Astrocyte of the cerebellum (primary cell): ENCODE results near the gene MBTD1.

Experiments used
- DNase-seq: peaks from one replicate; pipeline ENCODE4 v3.0.0-alpha.2; 2011; ENCODE audit warnings: low read depth
- H3K4me3 ChIP-seq: 2 replicates; pipeline ENCODE4 v1.5.1; 2011; ENCODE audit warnings: mild to moderate bottlenecking, low read depth, low read length, moderate library complexity
- in situ Hi-C: cut with HindIII; loops from 2 replicates; pipeline ENCODE4 v1.10.0; 2017; ENCODE audit warnings: low sequenced_read_pairs
- TF ChIP-seq, protein P1 (sequence below): IDR thresholded peaks from 2 replicates; pipeline ENCODE4 v1.5.1; 2012; ENCODE audit warnings: low read length, low read depth, moderate library complexity, mild to moderate bottlenecking; ENCODE audit errors: missing control alignments

MBTD1 gene

DNA sequence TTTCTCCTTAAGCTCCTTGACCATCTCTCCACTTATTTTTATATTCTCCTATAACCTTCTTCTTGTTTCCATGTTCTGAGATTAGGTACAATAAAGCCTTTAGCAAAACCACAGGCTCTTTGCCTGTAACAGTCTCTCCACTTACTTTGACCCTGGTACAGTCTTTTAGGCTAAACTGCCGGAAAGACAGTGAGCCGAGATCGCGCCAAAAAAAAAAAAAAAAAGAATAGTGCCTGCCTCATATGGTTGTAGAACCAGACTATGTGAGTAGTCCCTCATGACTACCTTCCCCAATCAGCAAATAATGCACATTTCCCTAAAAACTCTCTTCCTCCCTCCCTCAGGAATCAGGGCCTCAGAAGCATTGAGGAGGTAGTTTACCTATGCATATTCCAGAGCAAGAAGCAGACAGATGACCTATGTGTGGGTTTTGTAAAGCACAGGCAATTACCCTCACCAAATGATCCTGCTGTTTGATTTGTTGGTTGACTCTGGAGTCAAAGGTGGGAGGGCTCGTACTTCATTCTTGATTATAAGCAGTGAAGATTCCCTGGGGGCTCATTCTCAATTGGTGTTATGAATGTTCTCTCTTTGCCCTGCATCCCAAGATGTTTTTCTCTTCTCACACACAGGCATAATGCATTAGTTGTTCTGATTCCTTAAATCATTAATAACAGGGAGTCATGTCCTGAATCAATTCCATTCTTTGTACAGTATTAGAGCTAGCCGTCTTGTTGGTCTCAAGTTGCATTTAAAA is 115.4 kb downstream of the MBTD1 start:
- TF ChIP-seq, protein P1, sequence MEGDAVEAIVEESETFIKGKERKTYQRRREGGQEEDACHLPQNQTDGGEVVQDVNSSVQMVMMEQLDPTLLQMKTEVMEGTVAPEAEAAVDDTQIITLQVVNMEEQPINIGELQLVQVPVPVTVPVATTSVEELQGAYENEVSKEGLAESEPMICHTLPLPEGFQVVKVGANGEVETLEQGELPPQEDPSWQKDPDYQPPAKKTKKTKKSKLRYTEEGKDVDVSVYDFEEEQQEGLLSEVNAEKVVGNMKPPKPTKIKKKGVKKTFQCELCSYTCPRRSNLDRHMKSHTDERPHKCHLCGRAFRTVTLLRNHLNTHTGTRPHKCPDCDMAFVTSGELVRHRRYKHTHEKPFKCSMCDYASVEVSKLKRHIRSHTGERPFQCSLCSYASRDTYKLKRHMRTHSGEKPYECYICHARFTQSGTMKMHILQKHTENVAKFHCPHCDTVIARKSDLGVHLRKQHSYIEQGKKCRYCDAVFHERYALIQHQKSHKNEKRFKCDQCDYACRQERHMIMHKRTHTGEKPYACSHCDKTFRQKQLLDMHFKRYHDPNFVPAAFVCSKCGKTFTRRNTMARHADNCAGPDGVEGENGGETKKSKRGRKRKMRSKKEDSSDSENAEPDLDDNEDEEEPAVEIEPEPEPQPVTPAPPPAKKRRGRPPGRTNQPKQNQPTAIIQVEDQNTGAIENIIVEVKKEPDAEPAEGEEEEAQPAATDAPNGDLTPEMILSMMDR = no peak
- H3K4me3 ChIP-seq = no peak overlapping the region
- DNase-seq = no peak
- in situ Hi-C loops = no loop called here

- TF ChIP-seq, protein P1 = no peak
- DNase-seq = no peak
- in situ Hi-C loops = no loop called here
- H3K4me3 ChIP-seq = no peak overlapping the region
Observed at GRCh38 chr17:51142597-51142996, 117.3 kb downstream of the MBTD1 start.

DNA sequence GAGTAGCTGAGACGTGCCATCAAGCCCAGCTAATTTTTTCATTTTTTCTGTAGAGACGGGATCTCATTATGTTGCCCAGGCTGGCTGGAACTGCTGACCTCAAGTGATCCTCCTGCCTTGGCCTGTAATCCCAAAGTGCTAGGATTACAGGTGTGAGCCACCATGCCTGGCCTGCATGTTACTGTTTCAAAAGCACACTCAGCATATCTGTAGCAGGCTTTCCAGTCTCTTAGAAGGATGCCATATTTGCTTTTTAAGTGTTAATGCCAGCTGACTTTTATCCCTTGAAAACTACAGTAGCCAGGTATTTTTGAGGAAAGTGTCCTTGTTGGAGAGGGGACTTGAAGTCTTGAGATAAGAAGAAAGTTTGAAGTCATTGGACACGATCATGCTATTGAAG is 123.9 kb downstream of the MBTD1 start:
- no peak for DNase-seq
- H3K4me3 ChIP-seq = no peak overlapping the region
- TF ChIP-seq, protein P1 = no peak
- in situ Hi-C loops = no loop called here

DNA sequence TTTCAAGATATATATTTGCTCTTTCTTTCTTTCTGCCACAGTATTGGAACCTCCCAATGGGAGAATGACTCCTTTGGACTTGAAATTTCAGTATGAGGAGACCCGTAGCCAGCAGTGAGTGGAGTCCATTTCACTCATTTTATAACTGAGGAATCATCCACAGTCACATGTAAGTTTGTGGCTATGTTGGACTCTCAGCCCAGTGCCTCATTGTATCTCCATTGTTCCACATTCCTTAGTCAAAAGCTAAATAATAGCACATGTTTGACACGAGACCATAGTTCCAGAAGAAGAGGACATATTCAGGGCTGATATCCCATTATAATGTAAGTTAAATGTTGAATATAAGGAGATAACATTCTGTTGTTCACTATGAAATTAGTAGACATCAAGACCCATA is 126.5 kb downstream of the MBTD1 start:
- DNase-seq = no peak
- in situ Hi-C loops = no loop called here
- no peak overlapping the region for H3K4me3 ChIP-seq
- TF ChIP-seq, protein P1 = no peak

GRCh38 chr17:51132964-51133319 is 126.9 kb downstream of the MBTD1 start:
- in situ Hi-C loops = no loop called here
- no peak for DNase-seq
- TF ChIP-seq, protein P1 = no peak
- H3K4me3 ChIP-seq = no peak overlapping the region

DNA sequence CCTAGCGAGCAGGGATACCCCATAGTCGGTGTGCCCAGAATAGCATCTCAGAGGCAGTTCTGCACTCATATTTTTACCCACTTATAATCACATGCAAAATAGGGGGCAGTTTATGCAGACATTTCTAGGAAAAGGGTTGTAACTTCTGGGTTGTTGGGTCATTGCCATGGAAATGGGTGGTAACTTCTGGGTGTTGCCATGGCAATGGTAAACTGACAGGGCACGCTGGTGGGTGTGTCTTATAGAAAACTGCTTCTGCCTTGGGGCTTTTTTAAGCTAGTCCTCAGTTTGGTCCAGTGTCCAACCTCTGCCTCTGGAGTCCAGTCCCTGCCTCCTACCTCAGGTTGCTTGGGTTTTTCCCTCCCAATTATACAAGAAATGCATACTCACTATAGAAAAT is 131.8 kb downstream of the MBTD1 start:
- H3K4me3 ChIP-seq = no peak overlapping the region
- TF ChIP-seq, protein P1 = no peak
- in situ Hi-C loops = no loop called here
- DNase-seq = no peak
